ENCODE measurements around the gene SPR. TPM values are rescaled to one million over a fixed set of nuclear protein-coding genes. Genes with fewer than 3 reads are reported as not detected.
A peak's percentile ranks its signal among the peaks of the same experiment; 100 is the strongest.

The SPR gene
- total and polyA plus RNA-seq, 9 of the 15 experiments (the other 6 are each of a cell fraction or from before 2014, with no cell fraction given): 7.7 to 38.3 (median 26.3) TPM

GRCh38 chr2:72887740-72888437 lies 681 bp downstream of the SPR start (continued):
- no peak for TF ChIP-seq ZNF280A (IDR thresholded peaks at IDR 0.05; ENCODE audit: low read depth, partially characterized antibody)
- TF ChIP-seq E2F1 (CRISPR knock-in tag; IDR thresholded peaks at IDR 0.05): no peak
- no peak for TF ChIP-seq ZNF583 (CRISPR knock-in tag; IDR thresholded peaks at IDR 0.05)
- no peak for TF ChIP-seq STAT5A (IDR thresholded peaks at IDR 0.05; ENCODE audit: borderline replicate concordance, low read length)
- no peak for TF ChIP-seq CEBPB (tag; IDR thresholded peaks at IDR 0.05)
- TF ChIP-seq ARID3B (CRISPR knock-in tag; IDR thresholded peaks at IDR 0.05; ENCODE audit: borderline replicate concordance): no peak
- TF ChIP-seq ZNF830 (CRISPR knock-in tag; IDR thresholded peaks at IDR 0.05): no peak
- no peak for TF ChIP-seq CHAMP1 (IDR thresholded peaks at IDR 0.05)
- TF ChIP-seq ARID1B (IDR thresholded peaks at IDR 0.05): peak; percentile 24; the same call in 1 of the 2 replicates
- no peak for TF ChIP-seq HNRNPUL1 (IDR thresholded peaks at IDR 0.05; ENCODE audit: low read length)
- 0 out of 2 replicates have a peak, but pooled peaks have one; percentile 15 for TF ChIP-seq SOX6 (IDR thresholded peaks at IDR 0.05)
- TF ChIP-seq DPF2 (IDR thresholded peaks at IDR 0.05): peak; percentile 22; the same call in 1 of the 2 replicates
- no peak for TF ChIP-seq ZNF407 (IDR thresholded peaks at IDR 0.05; ENCODE audit: low read depth)

All from K562 (cell line).